ENCODE results near the gene FLRT1.

Gene FLRT1

DNA sequence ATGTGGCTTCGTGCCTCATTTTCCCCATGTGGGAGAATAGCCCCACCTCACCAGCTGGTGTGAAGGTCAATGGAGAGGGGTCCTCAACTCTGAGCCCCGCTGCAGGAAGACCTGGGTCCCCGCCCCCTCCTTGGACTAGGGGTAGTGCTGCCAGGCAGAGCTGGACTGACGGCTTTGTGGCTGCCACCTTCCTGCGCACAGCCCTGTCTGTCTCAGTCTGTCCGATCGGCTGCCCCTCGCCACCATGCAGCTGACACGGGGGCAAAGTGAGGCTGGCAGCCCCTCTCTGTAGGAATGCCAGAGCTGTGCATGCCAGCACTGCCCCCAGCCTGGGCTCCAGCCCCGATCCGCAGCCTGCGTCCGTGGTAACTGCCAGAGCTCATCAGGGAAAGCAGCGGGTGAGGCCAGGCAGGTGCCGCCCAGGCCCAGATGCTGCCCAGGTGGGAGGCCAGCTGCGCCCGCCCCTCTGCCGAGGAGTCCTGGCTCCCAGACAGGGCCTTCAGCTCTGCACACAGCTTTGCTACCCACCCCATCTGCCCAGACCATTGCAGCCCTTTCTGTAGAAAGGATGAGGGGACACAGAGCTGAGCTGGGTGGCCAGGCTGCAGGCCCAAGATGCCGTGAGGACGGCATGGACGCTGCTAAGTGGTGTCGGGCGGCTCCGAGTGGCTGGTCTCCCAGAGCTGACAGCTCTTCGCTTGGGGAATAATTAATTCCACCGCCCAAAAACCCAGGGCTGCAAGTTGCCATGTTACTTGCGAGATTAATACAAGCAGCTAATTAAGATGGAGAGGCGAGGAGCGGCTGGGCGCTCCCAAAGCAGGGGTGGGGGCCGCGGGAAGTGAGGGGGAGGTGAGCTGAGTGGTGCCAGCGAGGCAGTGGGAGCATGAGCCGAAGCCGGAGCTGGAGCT lies 19.5 kb upstream of the FLRT1 start:
- TF ChIP-seq CTCF (IDR thresholded peaks at IDR 0.05; ENCODE audit: control insufficient read depth, insufficient read depth, low read depth, low read length, missing control alignments) = no peak
- no peak for DNase-seq (ENCODE audit: low read depth)
- no peak overlapping the region for H3K4me3 ChIP-seq (ENCODE audit: control insufficient read depth, low read depth, low read length)

DNA sequence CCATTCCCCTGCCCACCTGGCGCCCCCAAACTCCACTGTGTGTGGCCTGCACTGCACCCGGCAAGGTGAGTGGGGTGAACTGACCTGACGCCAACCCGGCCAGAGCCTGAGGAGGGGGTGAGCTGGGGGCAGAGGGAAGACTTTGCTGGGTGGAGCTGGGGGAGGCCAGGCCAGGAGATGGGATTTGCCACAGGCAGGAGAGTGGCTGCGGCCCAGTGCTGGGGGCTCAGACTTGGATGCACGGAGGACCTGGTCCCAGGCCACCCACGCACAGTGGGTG lies 17.8 kb upstream of the FLRT1 start:
- DNase-seq (ENCODE audit: low read depth) = no peak
- TF ChIP-seq CTCF (IDR thresholded peaks at IDR 0.05; ENCODE audit: control insufficient read depth, insufficient read depth, low read depth, low read length, missing control alignments) = no peak
- no peak overlapping the region for H3K4me3 ChIP-seq (ENCODE audit: control insufficient read depth, low read depth, low read length)

- DNase-seq (ENCODE audit: low read depth) = no peak
- H3K4me3 ChIP-seq (ENCODE audit: control insufficient read depth, low read depth, low read length) = no peak overlapping the region
- TF ChIP-seq CTCF (IDR thresholded peaks at IDR 0.05; ENCODE audit: control insufficient read depth, insufficient read depth, low read depth, low read length, missing control alignments) = no peak
Measured at GRCh38 chr11:64018310-64018709, 17.4 kb upstream of the FLRT1 start.

DNA sequence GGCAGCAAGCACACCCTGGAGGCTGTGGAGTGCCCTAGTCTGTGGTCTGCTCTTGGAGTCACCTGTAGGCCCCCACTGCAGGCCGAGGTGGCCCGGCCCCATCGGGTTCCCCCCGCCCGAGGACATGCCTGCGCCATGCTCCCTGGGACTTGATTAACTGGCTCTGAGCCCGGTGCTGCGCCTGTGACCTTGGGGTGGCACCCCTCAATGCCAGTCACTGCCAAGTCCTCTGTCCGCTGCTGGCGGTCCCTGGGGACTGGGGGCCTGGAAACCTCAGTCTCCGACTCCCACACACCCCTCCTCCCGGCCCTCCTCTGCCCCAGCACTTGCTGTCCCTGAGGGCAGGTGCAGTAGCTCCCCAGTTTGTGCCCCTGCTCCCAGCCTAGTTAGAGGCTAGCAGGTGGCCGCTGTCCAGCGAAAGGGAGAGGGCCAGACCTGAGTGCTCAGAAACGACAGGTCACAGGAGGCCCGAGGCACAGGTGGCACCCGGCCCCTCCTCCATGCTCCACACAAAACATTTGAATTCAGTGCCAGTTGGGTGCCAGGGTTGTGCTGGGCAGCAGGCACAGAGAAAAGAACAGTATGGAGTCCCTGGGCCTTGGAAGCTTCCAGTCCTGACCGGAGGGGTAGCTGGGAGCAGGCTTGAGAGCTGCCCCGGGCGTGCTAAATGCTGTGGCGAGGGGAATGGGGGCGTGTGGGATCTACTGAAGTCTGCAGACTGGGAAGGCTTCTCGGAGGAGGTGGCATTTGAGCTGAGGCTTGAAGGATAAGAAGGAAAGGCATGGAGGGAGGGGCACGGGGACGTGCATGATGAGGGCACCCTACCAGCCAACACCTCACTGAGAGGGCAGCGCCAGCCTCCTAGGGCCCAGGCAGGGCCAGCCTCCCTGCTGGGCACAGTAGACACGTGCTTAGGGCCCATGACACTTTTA lies 16.4 kb upstream of the FLRT1 start:
- H3K4me3 ChIP-seq (ENCODE audit: control insufficient read depth, low read depth, low read length) = no peak overlapping the region
- DNase-seq (ENCODE audit: low read depth) = no peak
- no peak for TF ChIP-seq CTCF (IDR thresholded peaks at IDR 0.05; ENCODE audit: control insufficient read depth, insufficient read depth, low read depth, low read length, missing control alignments)

DNA sequence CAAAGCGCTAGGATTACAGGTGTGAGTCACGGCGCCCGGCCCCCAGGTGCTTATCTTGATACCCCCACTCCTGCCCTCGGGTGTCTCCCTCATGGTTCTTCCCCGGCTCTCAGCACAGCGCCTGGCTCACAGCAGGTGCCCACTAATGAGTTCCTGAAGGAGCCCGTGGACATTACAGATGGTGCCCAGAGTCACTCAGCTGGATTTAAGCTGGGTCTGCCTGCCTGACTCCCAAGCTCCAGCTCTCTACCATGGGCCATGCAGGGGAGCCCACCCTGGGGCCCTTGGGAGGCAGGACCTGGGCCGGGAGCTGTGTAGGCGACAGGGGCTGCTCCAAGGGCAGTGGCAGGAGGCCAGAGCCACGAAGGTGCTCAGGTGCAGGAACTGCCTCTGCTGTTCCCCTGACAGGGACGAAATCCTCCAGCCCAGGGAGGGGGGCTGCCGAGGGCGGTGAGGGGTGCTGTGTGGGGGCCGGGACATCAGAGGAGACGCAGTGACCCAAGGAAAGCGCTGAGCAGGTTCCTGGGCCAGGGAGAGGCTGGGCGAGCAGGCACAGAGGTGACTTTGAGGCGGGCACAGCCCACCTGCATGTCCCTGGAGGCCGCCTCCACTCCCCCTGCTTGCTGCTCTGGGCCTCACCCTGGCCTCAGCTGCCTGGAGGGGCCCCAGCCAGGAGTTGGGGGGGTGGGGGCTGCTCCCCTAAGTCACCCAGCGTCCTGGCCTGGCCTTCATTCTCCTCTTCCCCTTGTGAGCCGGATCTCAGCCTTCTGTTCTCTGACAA lies 14.6 kb upstream of the FLRT1 start:
- no peak for DNase-seq (ENCODE audit: low read depth)
- no peak overlapping the region for H3K4me3 ChIP-seq (ENCODE audit: control insufficient read depth, low read depth, low read length)
- TF ChIP-seq CTCF (IDR thresholded peaks at IDR 0.05; ENCODE audit: control insufficient read depth, insufficient read depth, low read depth, low read length, missing control alignments) = no peak

- no peak for DNase-seq (ENCODE audit: low read depth)
- H3K4me3 ChIP-seq (ENCODE audit: control insufficient read depth, low read depth, low read length) = no peak overlapping the region
- no peak for TF ChIP-seq CTCF (IDR thresholded peaks at IDR 0.05; ENCODE audit: control insufficient read depth, insufficient read depth, low read depth, low read length, missing control alignments)
Measured at GRCh38 chr11:64021757-64022093, 14.0 kb upstream of the FLRT1 start.
